Esophagus muscularis mucosa (tissue), 4 donors: ENCODE measurements around the gene AMOTL1. TPM values are rescaled to one million over a fixed set of nuclear protein-coding genes. Genes with fewer than 3 reads are reported as not detected.
A peak's percentile ranks its signal among the peaks of the same experiment; 100 is the strongest.

Experiments
- DNase-seq: peaks from one replicate; pipeline ENCODE4 v3.0.0-alpha.2; 2017; ENCODE audit errors: extremely low spot score
- H3K27ac ChIP-seq, 4 donors: fragments of 200-600 bp; sonication (generic); replicated peaks in 1 of 4; 1 replicate in 3 of 4; 2 replicates in 1 of 4; pipeline ENCODE4 v1.5.1; 2016 to 2019; ENCODE audit warnings: mild to moderate bottlenecking in 1 of 4
- H3K27me3 ChIP-seq, 4 donors: fragments of 200-600 bp; sonication (generic); one replicate each; pipeline versions ENCODE4 v1.5.1 to v1.6.0; 2016 to 2019
- H3K36me3 ChIP-seq, 4 donors: fragments of 200-600 bp; sonication (generic); one replicate each; pipeline ENCODE4 v1.5.1; 2016 to 2019
- H3K4me1 ChIP-seq, 4 donors: fragments of 200-600 bp; sonication (generic); one replicate each; pipeline ENCODE4 v1.5.1; 2016 to 2019
- H3K4me3 ChIP-seq, 4 donors: fragments of 200-600 bp; sonication (generic); 1 replicate in 2 of 4; 2 replicates in 2 of 4; pipeline ENCODE4 v1.5.1; 2016 to 2019; ENCODE audit warnings: mild to moderate bottlenecking in 4 of 4, moderate library complexity in 1 of 4
- H3K9me3 ChIP-seq, 4 donors: fragments of 200-600 bp; sonication (generic); 1 replicate in 3 of 4; 2 replicates in 1 of 4; pipeline ENCODE4 v1.5.1; 2016 to 2019
- EP300 ChIP-seq: sonication (generic); formaldehyde crosslinking; IDR thresholded peaks from one replicate; pipeline ENCODE4 v1.6.1; 2017; ENCODE audit warnings: antibody characterized with exemption
- POLR2A ChIP-seq: fragments of 450-650 bp; IDR thresholded peaks from one replicate; pipeline ENCODE4 v1.6.1; 2017; ENCODE audit warnings: antibody characterized with exemption, moderate library complexity, mild to moderate bottlenecking, low read depth
- POLR2AphosphoS5 ChIP-seq, 2 donors: sonication (generic); formaldehyde crosslinking; IDR thresholded peaks; one replicate each; pipeline ENCODE4 v1.6.1; 2017; ENCODE audit warnings: antibody characterized with exemption in 2 of 2
- WGBS: methylation state at CpG from one replicate; pipeline ENCODE4 v1.1.5; 2018; 5-methylcytosine and 5-hydroxymethylcytosine counted together
- intact Hi-C: fragments of 100-400 bp; cut with DNase I; formaldehyde crosslinking; loops from one replicate; pipeline ENCODE4 v1.15.1; 2023
- total RNA-seq, 4 donors: library from RNA; depleted of rRNA; stranded (reverse); fragments of >200 nt; gene quantifications; one replicate each; pipeline versions ENCODE4 v1.1.0 to v1.2.1, GENCODE V29; 2016
- TF ChIP-seq, protein P1 (sequence below), 3 experiments: fragments of 200-600 bp in 2 of 3; fragments of 450-650 bp in 1 of 3; sonication (generic) in 2 of 3; IDR thresholded peaks; one replicate each; pipeline ENCODE4 v1.5.1; 2017 to 2019; ENCODE audit warnings: antibody characterized with exemption in 3 of 3, mild to moderate bottlenecking in 2 of 3, moderate library complexity in 1 of 3

AMOTL1 gene
- total RNA-seq, 4 donors from 2014 or later: 172 to 259 (median 182) TPM

DNA sequence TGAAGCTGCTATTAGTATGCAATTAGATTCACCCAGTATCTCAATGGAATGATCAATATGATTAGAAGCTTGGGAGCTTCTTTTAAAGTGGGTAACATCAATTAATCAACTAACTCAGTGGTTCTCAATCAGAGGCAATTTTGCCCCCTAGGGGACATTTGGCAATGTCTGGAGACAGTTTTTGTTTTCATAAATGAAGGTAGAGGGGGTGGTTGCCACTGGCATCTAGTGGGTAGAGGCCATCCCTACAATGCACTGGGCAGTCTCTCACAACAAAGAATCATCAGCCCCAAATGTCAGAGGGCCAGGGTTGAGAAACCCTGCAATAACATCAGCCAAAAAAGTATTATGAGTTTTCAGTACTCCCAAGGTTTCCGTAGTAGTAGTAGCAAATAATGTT is 5.9 kb upstream of the AMOTL1 start:
- no peak for DNase-seq
- TF ChIP-seq, protein P1, sequence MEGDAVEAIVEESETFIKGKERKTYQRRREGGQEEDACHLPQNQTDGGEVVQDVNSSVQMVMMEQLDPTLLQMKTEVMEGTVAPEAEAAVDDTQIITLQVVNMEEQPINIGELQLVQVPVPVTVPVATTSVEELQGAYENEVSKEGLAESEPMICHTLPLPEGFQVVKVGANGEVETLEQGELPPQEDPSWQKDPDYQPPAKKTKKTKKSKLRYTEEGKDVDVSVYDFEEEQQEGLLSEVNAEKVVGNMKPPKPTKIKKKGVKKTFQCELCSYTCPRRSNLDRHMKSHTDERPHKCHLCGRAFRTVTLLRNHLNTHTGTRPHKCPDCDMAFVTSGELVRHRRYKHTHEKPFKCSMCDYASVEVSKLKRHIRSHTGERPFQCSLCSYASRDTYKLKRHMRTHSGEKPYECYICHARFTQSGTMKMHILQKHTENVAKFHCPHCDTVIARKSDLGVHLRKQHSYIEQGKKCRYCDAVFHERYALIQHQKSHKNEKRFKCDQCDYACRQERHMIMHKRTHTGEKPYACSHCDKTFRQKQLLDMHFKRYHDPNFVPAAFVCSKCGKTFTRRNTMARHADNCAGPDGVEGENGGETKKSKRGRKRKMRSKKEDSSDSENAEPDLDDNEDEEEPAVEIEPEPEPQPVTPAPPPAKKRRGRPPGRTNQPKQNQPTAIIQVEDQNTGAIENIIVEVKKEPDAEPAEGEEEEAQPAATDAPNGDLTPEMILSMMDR (IDR thresholded peaks at IDR 0.05): peak; percentile 21 to 38 (median 36)
- no peak for TF ChIP-seq EP300
- no peak for TF ChIP-seq POLR2A
- TF ChIP-seq POLR2AphosphoS5 (IDR thresholded peaks at IDR 0.05): no peak
- Histone ChIP-seq H3K27me3 (no peaks in the 10 kb centered on the region), H3K9me3 (no peaks in the 10 kb centered on the region), H3K36me3 (no peaks in the 10 kb centered on the region), H3K4me3 (no peak overlapping the region), H3K27ac (peak overlapping the region; percentile 50 to 93 (median 61)), H3K4me1 (peaks cover under 1 to 60% (median 50%) of the 10 kb centered on the region in 4 donors)
- WGBS: 67% methylated on average over 1 of the region's 1 CpG
- intact Hi-C loops: loop anchor here (10.0 kb wide), 1 partner anchor 137 kb away; no protein-coding TSS in a partner anchor

DNA sequence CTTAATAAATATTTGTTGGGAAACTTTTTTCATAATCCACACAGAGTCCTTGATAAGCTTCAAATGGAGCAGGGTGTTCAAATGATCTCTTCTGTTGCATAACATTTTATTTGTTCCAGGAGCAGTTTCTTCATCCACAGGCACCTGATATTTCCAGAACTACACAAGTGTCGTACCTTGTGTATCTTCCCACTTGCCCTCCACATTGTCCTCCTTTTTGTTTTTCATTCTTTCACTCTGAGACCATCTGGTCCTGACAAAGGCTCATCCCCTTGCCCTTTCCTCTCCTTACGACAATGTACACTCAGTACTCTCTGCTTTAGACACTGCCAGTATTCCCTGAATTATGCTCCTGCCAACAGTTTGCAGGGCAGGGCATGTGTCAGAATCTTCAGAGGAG is 5.2 kb upstream of the AMOTL1 start:
- Histone ChIP-seq H3K4me1 (peaks cover 6 to 60% (median 50%) of the 10 kb centered on the region in 4 donors), H3K36me3 (no peaks in the 10 kb centered on the region), H3K9me3 (no peaks in the 10 kb centered on the region), H3K27me3 (no peaks in the 10 kb centered on the region), H3K4me3 (no peak overlapping the region), H3K27ac (peak overlapping the region; percentile 50 to 93 (median 61))
- TF ChIP-seq EP300: peak; percentile 84
- peak; percentile 48 to 67 for TF ChIP-seq POLR2AphosphoS5 (IDR thresholded peaks at IDR 0.05)
- TF ChIP-seq, protein P1 (IDR thresholded peaks at IDR 0.05): no peak
- 56% methylated on average over 2 of the region's 2 CpGs for WGBS
- intact Hi-C loops: loop anchor here (10.0 kb wide), 1 partner anchor 138 kb away; no protein-coding TSS in a partner anchor
- no peak for DNase-seq

DNA sequence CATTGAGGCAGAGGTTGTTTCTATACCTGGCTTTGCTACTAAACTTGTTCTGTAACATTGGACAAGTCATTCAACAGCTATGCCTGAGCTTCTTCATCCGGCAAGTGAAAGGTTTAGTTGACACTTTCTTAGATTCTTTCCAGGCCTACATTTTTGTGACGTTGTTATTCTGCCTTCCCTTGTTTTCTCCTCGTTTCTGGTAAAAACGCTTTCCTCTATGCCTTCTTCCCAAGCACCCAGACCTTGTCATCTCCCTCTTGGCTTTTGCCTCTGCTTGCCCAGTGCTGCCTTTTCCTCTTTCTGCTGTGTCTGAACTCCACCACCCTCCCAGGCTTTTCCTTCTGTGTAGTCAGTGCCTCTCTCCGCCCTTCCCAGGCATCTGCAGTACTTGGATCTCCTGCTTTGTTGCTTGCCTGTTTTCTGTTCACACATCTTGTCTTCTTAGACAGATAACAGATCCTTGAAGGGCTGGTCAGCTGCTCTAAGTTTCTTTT is 1.4 kb upstream of the AMOTL1 start:
- H3K27ac ChIP-seq: peak overlapping the region; percentile 90 to 99 (median 96)
- H3K4me1 ChIP-seq: peaks cover 16 to 78% (median 67%) of the 10 kb centered on the region in 4 donors
- WGBS: 42% methylated on average over 5 of the region's 5 CpGs
- intact Hi-C loops: loop anchor here (10.0 kb wide), 1 partner anchor 142 kb away; no protein-coding TSS in a partner anchor
- DNase-seq: no peak
- no peaks in the 10 kb centered on the region for H3K36me3 ChIP-seq
- H3K9me3 ChIP-seq: no peaks in the 10 kb centered on the region
- peak in 1 of 2 donors; percentile 71 for TF ChIP-seq POLR2AphosphoS5 (IDR thresholded peaks at IDR 0.05)
- TF ChIP-seq, protein P1 (IDR thresholded peaks at IDR 0.05): no peak
- TF ChIP-seq EP300: peak; percentile 74
- TF ChIP-seq POLR2A: no peak
- H3K4me3 ChIP-seq: peak overlapping the region in 2 of 4 donors; percentile 69 to 98
- no peaks in the 10 kb centered on the region for H3K27me3 ChIP-seq

DNA sequence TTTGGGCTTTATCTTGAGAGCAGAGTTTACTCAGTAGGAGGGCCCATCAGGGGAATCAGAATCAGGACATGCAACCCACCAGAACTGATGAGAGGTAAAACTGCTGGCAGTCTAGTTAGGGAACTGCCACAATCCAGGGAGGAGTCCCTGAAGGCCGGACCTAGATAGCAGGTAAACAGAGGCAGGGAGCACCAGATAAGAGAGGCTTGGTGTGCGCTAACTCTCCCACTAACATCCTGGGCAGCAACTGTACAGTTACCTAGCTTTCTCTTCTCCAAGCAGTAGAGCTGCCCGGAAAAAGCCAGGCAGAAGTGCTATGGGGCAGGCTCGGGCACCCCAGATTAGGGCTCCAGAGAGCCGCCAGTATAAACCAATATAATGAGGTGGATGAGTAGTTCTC is 865 bp upstream of the AMOTL1 start:
- peak overlapping the region; percentile 90 to 99 (median 96) for H3K27ac ChIP-seq
- peak overlapping the region; percentile 69 to 98 (median 86) for H3K4me3 ChIP-seq
- H3K27me3 ChIP-seq: no peaks in the 10 kb centered on the region
- intact Hi-C loops: loop anchor here (10.0 kb wide), 1 partner anchor 142 kb away; no protein-coding TSS in a partner anchor
- H3K4me1 ChIP-seq: peaks cover 16 to 79% (median 69%) of the 10 kb centered on the region in 4 donors
- no peaks in the 10 kb centered on the region for H3K9me3 ChIP-seq
- no peak for DNase-seq
- WGBS: 86% methylated on average over 5 of the region's 5 CpGs
- H3K36me3 ChIP-seq: no peaks in the 10 kb centered on the region
- TF ChIP-seq POLR2A (no peak), POLR2AphosphoS5 (IDR thresholded peaks at IDR 0.05) (no peak), EP300 (no peak)
- TF ChIP-seq, protein P1 (IDR thresholded peaks at IDR 0.05): no peak
